CD4-positive, alpha-beta T cell treated with Interleukin-6 at 100 ng/mL for 8 hours (primary cell): ENCODE measurements around the gene SLC38A1.
"Not testable (repeated sequence)": the region's sequence is repeated elsewhere in the genome, so short reads cannot be mapped to it uniquely, and the experiment has no call there.

Source experiments
- DNase-seq: peaks from one replicate; pipeline ENCODE4 v3.0.0-alpha.2; 2020; ENCODE audit warnings: mixed read lengths, low spot score

The SLC38A1 gene

GRCh38 chr12:46264057-46264456, 4.8 kb downstream of the SLC38A1 start:
- no peak for DNase-seq

- DNase-seq: no peak
Observed at GRCh38 chr12:46263140-46264016, 5.5 kb downstream of the SLC38A1 start.

GRCh38 chr12:46261646-46262045, 7.2 kb downstream of the SLC38A1 start:
- DNase-seq: no peak

GRCh38 chr12:46260913-46261476, 7.8 kb downstream of the SLC38A1 start:
- DNase-seq: no peak

- no peak for DNase-seq
Observed at GRCh38 chr12:46260124-46260912, 8.5 kb downstream of the SLC38A1 start.

GRCh38 chr12:46259713-46260112, 9.1 kb downstream of the SLC38A1 start:
- DNase-seq: no peak

GRCh38 chr12:46259071-46259470, 9.8 kb downstream of the SLC38A1 start:
- DNase-seq: no peak

- no peak for DNase-seq
Observed at GRCh38 chr12:46258129-46258528, 10.7 kb downstream of the SLC38A1 start.

GRCh38 chr12:46256942-46257341, 11.9 kb downstream of the SLC38A1 start:
- DNase-seq: no peak

GRCh38 chr12:46253544-46254162, 15.2 kb downstream of the SLC38A1 start:
- DNase-seq: no peak

- not testable (repeated sequence) for DNase-seq
Observed at GRCh38 chr12:46251994-46252393, 16.8 kb downstream of the SLC38A1 start.

GRCh38 chr12:46249960-46250359, 18.9 kb downstream of the SLC38A1 start:
- not testable (repeated sequence) for DNase-seq

GRCh38 chr12:46246021-46246700, 22.7 kb downstream of the SLC38A1 start:
- no peak for DNase-seq

- no peak for DNase-seq
Observed at GRCh38 chr12:46244997-46245396, 23.8 kb downstream of the SLC38A1 start.

GRCh38 chr12:46244273-46244915, 24.4 kb downstream of the SLC38A1 start:
- DNase-seq: no peak

GRCh38 chr12:46242569-46242968, 26.3 kb downstream of the SLC38A1 start:
- no peak for DNase-seq

GRCh38 chr12:46240436-46240835, 28.4 kb downstream of the SLC38A1 start:
- no peak for DNase-seq

- DNase-seq: no peak
Observed at GRCh38 chr12:46238821-46239220, 30.0 kb downstream of the SLC38A1 start.

GRCh38 chr12:46237371-46238045, 31.3 kb downstream of the SLC38A1 start:
- no peak for DNase-seq

- DNase-seq: no peak
Observed at GRCh38 chr12:46234000-46234399, 34.8 kb downstream of the SLC38A1 start.

- DNase-seq: no peak
Observed at GRCh38 chr12:46233423-46233822, 35.4 kb downstream of the SLC38A1 start.
